ENCODE results near the gene PKIG.
"Not testable (repeated sequence)": the region's sequence is repeated elsewhere in the genome, so short reads cannot be mapped to it uniquely, and the experiment has no call there.

DNA sequence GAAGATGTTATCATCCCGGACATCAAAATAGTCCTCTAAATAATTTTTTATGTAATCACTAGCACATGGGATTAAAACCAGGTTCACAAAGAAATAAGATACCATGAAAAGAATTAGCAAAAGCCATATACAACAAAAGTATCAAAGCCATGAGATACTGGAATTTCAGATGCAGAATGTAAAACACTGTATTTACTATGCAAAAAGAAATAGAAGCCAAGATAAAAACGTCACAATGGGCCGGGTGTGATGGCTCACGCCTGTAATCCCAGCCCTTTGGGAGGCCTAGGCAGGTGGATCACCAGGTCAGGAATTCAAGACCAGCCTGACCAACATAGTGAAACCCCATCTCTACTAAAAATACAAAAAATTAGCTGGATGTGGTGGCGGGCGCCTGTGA lies 21.6 kb upstream of the PKIG start:
- TF ChIP-seq, protein P1, sequence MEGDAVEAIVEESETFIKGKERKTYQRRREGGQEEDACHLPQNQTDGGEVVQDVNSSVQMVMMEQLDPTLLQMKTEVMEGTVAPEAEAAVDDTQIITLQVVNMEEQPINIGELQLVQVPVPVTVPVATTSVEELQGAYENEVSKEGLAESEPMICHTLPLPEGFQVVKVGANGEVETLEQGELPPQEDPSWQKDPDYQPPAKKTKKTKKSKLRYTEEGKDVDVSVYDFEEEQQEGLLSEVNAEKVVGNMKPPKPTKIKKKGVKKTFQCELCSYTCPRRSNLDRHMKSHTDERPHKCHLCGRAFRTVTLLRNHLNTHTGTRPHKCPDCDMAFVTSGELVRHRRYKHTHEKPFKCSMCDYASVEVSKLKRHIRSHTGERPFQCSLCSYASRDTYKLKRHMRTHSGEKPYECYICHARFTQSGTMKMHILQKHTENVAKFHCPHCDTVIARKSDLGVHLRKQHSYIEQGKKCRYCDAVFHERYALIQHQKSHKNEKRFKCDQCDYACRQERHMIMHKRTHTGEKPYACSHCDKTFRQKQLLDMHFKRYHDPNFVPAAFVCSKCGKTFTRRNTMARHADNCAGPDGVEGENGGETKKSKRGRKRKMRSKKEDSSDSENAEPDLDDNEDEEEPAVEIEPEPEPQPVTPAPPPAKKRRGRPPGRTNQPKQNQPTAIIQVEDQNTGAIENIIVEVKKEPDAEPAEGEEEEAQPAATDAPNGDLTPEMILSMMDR (IDR thresholded peaks at IDR 0.05; ENCODE audit: poor library complexity, severe bottlenecking), result not testable (repeated sequence)
- TF ChIP-seq MXI1 (conservative IDR thresholded peaks at IDR 0.05; ENCODE audit: poor library complexity, severe bottlenecking); POLR2AphosphoS5 (IDR thresholded peaks at IDR 0.05); TAF1 (IDR thresholded peaks at IDR 0.05; ENCODE audit: low read depth); EZH2 (IDR thresholded peaks at IDR 0.05; ENCODE audit: borderline replicate concordance, insufficient read depth, low read length, poor library complexity, severe bottlenecking); SMC3 (conservative IDR thresholded peaks at IDR 0.05; ENCODE audit: poor library complexity); EP300 (conservative IDR thresholded peaks at IDR 0.05; ENCODE audit: poor library complexity, severe bottlenecking); RAD21 (conservative IDR thresholded peaks at IDR 0.05): not testable (repeated sequence)
- TF ChIP-seq, protein P2, sequence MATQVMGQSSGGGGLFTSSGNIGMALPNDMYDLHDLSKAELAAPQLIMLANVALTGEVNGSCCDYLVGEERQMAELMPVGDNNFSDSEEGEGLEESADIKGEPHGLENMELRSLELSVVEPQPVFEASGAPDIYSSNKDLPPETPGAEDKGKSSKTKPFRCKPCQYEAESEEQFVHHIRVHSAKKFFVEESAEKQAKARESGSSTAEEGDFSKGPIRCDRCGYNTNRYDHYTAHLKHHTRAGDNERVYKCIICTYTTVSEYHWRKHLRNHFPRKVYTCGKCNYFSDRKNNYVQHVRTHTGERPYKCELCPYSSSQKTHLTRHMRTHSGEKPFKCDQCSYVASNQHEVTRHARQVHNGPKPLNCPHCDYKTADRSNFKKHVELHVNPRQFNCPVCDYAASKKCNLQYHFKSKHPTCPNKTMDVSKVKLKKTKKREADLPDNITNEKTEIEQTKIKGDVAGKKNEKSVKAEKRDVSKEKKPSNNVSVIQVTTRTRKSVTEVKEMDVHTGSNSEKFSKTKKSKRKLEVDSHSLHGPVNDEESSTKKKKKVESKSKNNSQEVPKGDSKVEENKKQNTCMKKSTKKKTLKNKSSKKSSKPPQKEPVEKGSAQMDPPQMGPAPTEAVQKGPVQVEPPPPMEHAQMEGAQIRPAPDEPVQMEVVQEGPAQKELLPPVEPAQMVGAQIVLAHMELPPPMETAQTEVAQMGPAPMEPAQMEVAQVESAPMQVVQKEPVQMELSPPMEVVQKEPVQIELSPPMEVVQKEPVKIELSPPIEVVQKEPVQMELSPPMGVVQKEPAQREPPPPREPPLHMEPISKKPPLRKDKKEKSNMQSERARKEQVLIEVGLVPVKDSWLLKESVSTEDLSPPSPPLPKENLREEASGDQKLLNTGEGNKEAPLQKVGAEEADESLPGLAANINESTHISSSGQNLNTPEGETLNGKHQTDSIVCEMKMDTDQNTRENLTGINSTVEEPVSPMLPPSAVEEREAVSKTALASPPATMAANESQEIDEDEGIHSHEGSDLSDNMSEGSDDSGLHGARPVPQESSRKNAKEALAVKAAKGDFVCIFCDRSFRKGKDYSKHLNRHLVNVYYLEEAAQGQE (IDR thresholded peaks at IDR 0.05; ENCODE audit: borderline replicate concordance), result not testable (repeated sequence)

All from neural cell (in vitro differentiated cells).